GM12878 (cell line): Measurements from ENCODE around the gene HBA1. TPM values are rescaled to one million over a fixed set of nuclear protein-coding genes. Genes with fewer than 3 reads are reported as not detected.

Source experiments
- ATAC-seq: fragments of 200-7000 bp; cut with Tn5 transposase; 3 replicates; pipeline ENCODE4 v1.9.1; 2020; ENCODE audit warnings: mild to moderate bottlenecking, moderate library complexity
- BruUV-seq: library from RNA; stranded (reverse); fragments of 400-500 nt; replicated peaks from 2 replicates; lab custom pipeline; 2021; lab: Mats Ljungman, UMichigan
- CTCF ChIA-PET: fragments of 300-600 bp; sonication (Branson Sonifier 250); formaldehyde crosslinking; extraction: SDS; loops from one replicate; lab custom pipeline; 2021; ENCODE audit warnings: inconsistent platforms; lab: Yijun Ruan, JAX
- POLR2A ChIA-PET: fragments of 350-600 bp; formaldehyde crosslinking; extraction: SDS; loops from one replicate; lab custom pipeline; 2021; ENCODE audit warnings: inconsistent platforms; lab: Charles Lee
- RAD21 ChIA-PET: fragments of 300-600 bp; sonication (Branson Sonifier 250); formaldehyde crosslinking; loops from one replicate; lab custom pipeline; 2023; ENCODE audit warnings: antibody characterized with exemption; ENCODE audit not compliant: unreplicated experiment; lab: Charles Lee
- SMC1A ChIA-PET: fragments of 300-600 bp; sonication (Branson Sonifier 250); formaldehyde crosslinking; loops from one replicate; lab custom pipeline; 2023; ENCODE audit not compliant: unreplicated experiment, uncharacterized antibody; lab: Charles Lee
- DNase-seq: peaks from one replicate; pipeline ENCODE4 v3.0.0-alpha.2; 2011; ENCODE audit warnings: low read depth, low spot score
- FAIRE-seq: peaks from 3 replicates; lab custom pipeline; 2011; peaks lifted over from hg19 to GRCh38; lab: Jason Lieb, UNC
- H2AFZ ChIP-seq: 2 replicates; pipeline ENCODE4 v1.6.0; 2011; ENCODE audit warnings: low read depth, low read length, control low read depth; ENCODE audit not compliant: control insufficient read depth
- H3K27ac ChIP-seq: 2 replicates; pipeline ENCODE4 v1.5.1; 2011; ENCODE audit warnings: control low read depth; ENCODE audit not compliant: control insufficient read depth, insufficient read depth
- H3K27me3 ChIP-seq, 2 experiments: replicated peaks in 1 of 2; 2 replicates each; pipeline versions ENCODE4 v1.6.0 to v1.6.1; 2011; ENCODE audit warnings: low read length in 1 of 2; ENCODE audit not compliant: control insufficient read depth in 2 of 2, insufficient read depth in 2 of 2
- H3K36me3 ChIP-seq, 2 experiments: 2 replicates each; pipeline ENCODE4 v1.5.1; 2011; ENCODE audit warnings: low read length in 1 of 2; ENCODE audit not compliant: control insufficient read depth in 2 of 2, insufficient read depth in 2 of 2
- H3K4me1 ChIP-seq: 2 replicates; pipeline ENCODE4 v1.6.1; 2011; ENCODE audit warnings: mild to moderate bottlenecking, low read length, moderate library complexity, mixed read lengths; ENCODE audit not compliant: control insufficient read depth, insufficient read depth
- H3K4me2 ChIP-seq: 2 replicates; pipeline ENCODE4 v1.6.0; 2011; ENCODE audit warnings: control low read depth; ENCODE audit not compliant: control insufficient read depth, insufficient read depth
- H3K4me3 ChIP-seq: fragments of 200-600 bp; sonication (generic); 2 replicates; pipeline ENCODE4 v1.5.1; 2016
- H3K79me2 ChIP-seq: 2 replicates; pipeline ENCODE4 v1.6.0; 2011; ENCODE audit warnings: low read length; ENCODE audit not compliant: control insufficient read depth, insufficient read depth
- H3K9ac ChIP-seq: 2 replicates; pipeline ENCODE4 v1.8.0; 2011; ENCODE audit warnings: low read length, control low read depth, mixed read lengths; ENCODE audit not compliant: control insufficient read depth, insufficient read depth
- H3K9me3 ChIP-seq: replicated peaks from 3 replicates; pipeline ENCODE4 v1.5.1; 2011; ENCODE audit warnings: mild to moderate bottlenecking, low read length; ENCODE audit not compliant: control insufficient read depth, insufficient read depth
- H4K20me1 ChIP-seq: 2 replicates; pipeline ENCODE4 v1.6.0; 2011; ENCODE audit not compliant: control insufficient read depth, insufficient read depth
- BCL11A ChIP-seq: IDR thresholded peaks from 2 replicates; pipeline ENCODE4 v1.6.1; 2011; ENCODE audit warnings: low read depth, low read length
- CHD1 ChIP-seq: IDR thresholded peaks from 2 replicates; pipeline ENCODE4 v1.6.1; 2012; ENCODE audit warnings: low read depth, low read length, improper control_type of control experiment
- ETV6 ChIP-seq, 2 experiments: fragments of 450-650 bp in 1 of 2; IDR thresholded peaks in 1 of 2; conservative IDR thresholded peaks in 1 of 2; 2 replicates each; pipeline ENCODE4 v1.6.1; 2014; ENCODE audit warnings: antibody characterized with exemption in 1 of 2, borderline replicate concordance in 1 of 2, low read depth in 1 of 2, mild to moderate bottlenecking in 1 of 2, moderate library complexity in 1 of 2
- HDAC2 ChIP-seq: fragments of 200-600 bp; sonication (generic); IDR thresholded peaks from 2 replicates; pipeline ENCODE4 v1.6.1; 2017
- IKZF2 ChIP-seq, 2 experiments: fragments of 450-650 bp; IDR thresholded peaks; 2 replicates each; pipeline ENCODE4 v1.6.1; 2017; ENCODE audit warnings: mild to moderate bottlenecking in 2 of 2, moderate library complexity in 2 of 2
- IRF4 ChIP-seq: IDR thresholded peaks from 2 replicates; pipeline ENCODE4 v1.6.1; 2011; ENCODE audit warnings: low read depth, low read length
- RB1 ChIP-seq: fragments of 450-650 bp; formaldehyde crosslinking; IDR thresholded peaks from 2 replicates; pipeline ENCODE4 v1.6.1; 2017; ENCODE audit warnings: mild to moderate bottlenecking, borderline replicate concordance
- RBBP5 ChIP-seq: fragments of 200-600 bp; sonication (generic); conservative IDR thresholded peaks from 2 replicates; pipeline ENCODE4 v1.6.1; 2016
- SMAD1 ChIP-seq: fragments of 450-650 bp; IDR thresholded peaks from 2 replicates; pipeline ENCODE4 v1.6.1; 2018; ENCODE audit warnings: mild to moderate bottlenecking, low read depth; ENCODE audit not compliant: partially characterized antibody
- SUPT20H ChIP-seq: IDR thresholded peaks from 2 replicates; pipeline ENCODE4 v1.6.1; 2011; ENCODE audit warnings: low read depth, mild to moderate bottlenecking, low read length, moderate library complexity, borderline replicate concordance; ENCODE audit not compliant: control insufficient read depth
- TBL1XR1 ChIP-seq: IDR thresholded peaks from 2 replicates; pipeline ENCODE4 v1.6.1; 2012; ENCODE audit warnings: low read depth, low read length, improper control_type of control experiment
- ZBTB4 ChIP-seq: fragments of 450-650 bp; formaldehyde crosslinking; IDR thresholded peaks from 2 replicates; pipeline ENCODE4 v1.4.0; 2022; ENCODE audit warnings: mild to moderate bottlenecking, moderate library complexity
- ZBTB40 ChIP-seq: fragments of 450-650 bp; IDR thresholded peaks from 2 replicates; pipeline ENCODE4 v1.6.1; 2016; ENCODE audit warnings: mild to moderate bottlenecking, moderate library complexity, borderline replicate concordance
- ZNF217 ChIP-seq: fragments of 450-650 bp; IDR thresholded peaks from 2 replicates; pipeline ENCODE4 v1.6.1; 2017; ENCODE audit warnings: antibody characterized with exemption, mild to moderate bottlenecking
- ZNF24 ChIP-seq: fragments of 450-650 bp; IDR thresholded peaks from 2 replicates; pipeline ENCODE4 v1.6.1; 2017; ENCODE audit warnings: antibody characterized with exemption, mild to moderate bottlenecking
- WGBS: methylation state at CpG from one replicate; pipeline ENCODE4 v1.1.6; 2016; ENCODE audit warnings: low lambda C conversion rate; ENCODE audit not compliant: insufficient replicate concordance, insufficient coverage; ENCODE audit errors: missing lambda C conversion rate; 5-methylcytosine and 5-hydroxymethylcytosine counted together
- in situ Hi-C: fragments of 300-500 bp; cut with MboI; formaldehyde crosslinking; loops from 9 replicates; pipeline ENCODE4 v1.14.3; 2018; ENCODE audit warnings: mixed read lengths
- intact Hi-C: fragments of 100-400 bp; cut with micrococcal nuclease; formaldehyde crosslinking; loops from one replicate; pipeline ENCODE4 v1.14.2; 2022; ENCODE audit not compliant: unreplicated experiment
- polyA plus RNA-seq, 11 experiments: library from polyadenylated mRNA; depleted of rRNA in 4 of 11; unstranded in 6 of 11; stranded (reverse) in 5 of 11; fragments of >200 nt; fragmentation: Nextera tagmentation in 4 of 11; fragmentation: Illumina TruSeq in 1 of 11; extraction: Ambion mirVana in 4 of 11; extraction: Trizol in 1 of 11; gene quantifications; 1 replicate in 1 of 11; 2 replicates in 10 of 11; pipeline versions ENCODE4 v1.2.1 to v1.2.3, GENCODE V29; 2011 to 2016; ENCODE audit warnings: inconsistent platforms in 2 of 11, missing spikeins in 2 of 11, low read depth in 1 of 11
- total RNA-seq, 4 experiments: library from RNA; depleted of rRNA in 3 of 4; stranded (reverse); fragments of >200 nt in 3 of 4; fragmentation: Illumina TruSeq in 1 of 4; extraction: Trizol in 1 of 4; gene quantifications; 2 replicates each; pipeline versions ENCODE4 v1.2.1 to v1.2.3, GENCODE V29; 2013 to 2021
- TF ChIP-seq, protein P1 (sequence below): fragments of 450-650 bp; IDR thresholded peaks from 2 replicates; pipeline ENCODE4 v1.6.1; 2014; ENCODE audit warnings: mild to moderate bottlenecking

Gene HBA1
- total and polyA plus RNA-seq, 10 of the 15 experiments (the other 5 are each of a cell fraction or from before 2014, with no cell fraction given): 0.28 to 3.5 (median 0.83) TPM; not detected in 5

- RAD21 ChIA-PET: no interaction called here
- intact Hi-C loops: no loop called here
Observed at GRCh38 chr16:194516-194915, 18.0 kb downstream of the HBA1 start.

More at GRCh38 chr16:194516-194915, 18.0 kb downstream of the HBA1 start:
- Histone ChIP-seq H3K4me1 (no peaks in the 10 kb centered on the region), H3K79me2 (no peaks in the 10 kb centered on the region), H3K4me3 (no peak overlapping the region), H3K9ac (no peak overlapping the region), H3K9me3 (no peaks in the 10 kb centered on the region), H2AFZ (no peak overlapping the region), H3K27me3 (no peaks in the 10 kb centered on the region), H3K36me3 (peaks cover 16 to 23% of the 10 kb centered on the region in 2 experiments), H3K4me2 (no peak overlapping the region), H4K20me1 (no peaks in the 10 kb centered on the region), H3K27ac (no peak overlapping the region)
- DNase-seq (no peak), ATAC-seq (no peak), FAIRE-seq (no peak)
- ChIA-PET CTCF (no interaction called here), SMC1A (no interaction called here), POLR2A (interaction anchor here (1.0 kb wide), 1 partner anchor 7 kb away, joined by 3 read pairs; no protein-coding TSS in a partner anchor)
- no TSS peak for BruUV-seq
- WGBS: 96% methylated on average over 6 of the region's 6 CpGs
- TF ChIP-seq CHD1 (no peak), SUPT20H (no peak), RB1 (no peak), ZNF217 (no peak), TBL1XR1 (no peak), BCL11A (no peak), ZBTB4 (CRISPR knock-in tag) (no peak), HDAC2 (no peak), RBBP5 (no peak), ZNF24 (no peak), ZBTB40 (no peak), SMAD1 (no peak), ETV6 (conservative IDR thresholded peaks at IDR 0.05 in 1 of 2, IDR thresholded peaks at IDR 0.05 in 1 of 2; ENCODE audit: borderline replicate concordance in 1 of 2, low read depth in 1 of 2) (no peak), IRF4 (no peak), IKZF2 (IDR thresholded peaks at IDR 0.05) (no peak)
- TF ChIP-seq, protein P1, sequence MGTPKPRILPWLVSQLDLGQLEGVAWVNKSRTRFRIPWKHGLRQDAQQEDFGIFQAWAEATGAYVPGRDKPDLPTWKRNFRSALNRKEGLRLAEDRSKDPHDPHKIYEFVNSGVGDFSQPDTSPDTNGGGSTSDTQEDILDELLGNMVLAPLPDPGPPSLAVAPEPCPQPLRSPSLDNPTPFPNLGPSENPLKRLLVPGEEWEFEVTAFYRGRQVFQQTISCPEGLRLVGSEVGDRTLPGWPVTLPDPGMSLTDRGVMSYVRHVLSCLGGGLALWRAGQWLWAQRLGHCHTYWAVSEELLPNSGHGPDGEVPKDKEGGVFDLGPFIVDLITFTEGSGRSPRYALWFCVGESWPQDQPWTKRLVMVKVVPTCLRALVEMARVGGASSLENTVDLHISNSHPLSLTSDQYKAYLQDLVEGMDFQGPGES: no peak
- in situ Hi-C loops: no loop called here
